ENCODE data around the gene TMEM179.
"Not testable (repeated sequence)": the region's sequence is repeated elsewhere in the genome, so short reads cannot be mapped to it uniquely, and the experiment has no call there.

The TMEM179 gene

DNA sequence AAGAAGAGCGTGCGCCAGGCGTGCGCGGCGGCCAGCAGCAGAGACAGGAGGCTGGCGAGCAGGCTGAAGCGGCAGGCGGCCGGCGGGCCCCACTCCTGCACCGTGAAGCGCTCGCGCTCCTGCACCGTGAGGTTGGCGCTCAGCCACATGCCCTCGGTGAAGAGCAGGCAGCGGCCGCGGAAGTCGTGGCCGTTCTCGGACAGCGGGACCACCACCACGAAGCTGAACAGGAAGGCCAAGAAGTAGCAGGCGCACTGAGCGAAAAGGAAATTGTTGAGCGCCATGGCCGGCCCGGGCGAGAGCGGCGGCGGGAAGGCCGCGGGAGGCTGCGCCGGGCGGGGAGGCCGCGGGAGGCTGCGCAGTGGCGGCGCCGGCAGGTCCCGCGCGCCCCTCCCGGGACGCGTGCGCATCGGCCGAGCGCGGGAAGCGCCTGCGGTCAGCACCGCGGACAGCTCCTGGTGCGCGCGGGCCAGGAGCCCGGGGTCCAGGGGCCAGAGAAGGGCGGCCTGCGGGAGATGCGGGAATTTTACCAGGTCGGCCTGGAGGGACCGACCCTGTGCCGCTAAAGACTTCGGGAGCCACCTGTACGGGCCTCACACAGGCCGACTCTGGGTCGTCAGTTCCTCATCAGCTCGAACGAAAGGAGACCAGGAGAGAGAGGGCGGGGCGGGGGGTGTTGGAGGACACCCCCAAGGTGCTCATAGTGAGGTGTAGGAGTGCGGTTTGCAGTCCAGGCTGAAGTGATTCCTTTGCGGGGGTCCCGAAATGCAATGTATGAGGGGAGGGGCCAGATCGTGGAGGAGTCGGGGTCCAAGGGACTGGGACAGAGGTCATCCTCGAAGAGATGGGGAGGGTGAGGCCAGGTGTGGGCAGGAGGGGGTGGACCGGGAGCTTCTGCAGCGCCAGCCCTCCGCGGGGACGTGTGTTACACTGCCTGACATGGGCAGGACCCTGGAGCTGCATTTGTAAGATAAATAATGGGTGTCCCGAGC, at the start of gene TMEM179:
TMEM179 (minus strand) TSS at position 315 of the 992 bp plus-strand sequence; CDS start at position 284, 31 bp downstream.
- peak; percentile 6 to 11 for DNase-seq

- no peak for DNase-seq
Observed at GRCh38 chr14:104654119-104654518, 49.5 kb upstream of the TMEM179 start.

DNA sequence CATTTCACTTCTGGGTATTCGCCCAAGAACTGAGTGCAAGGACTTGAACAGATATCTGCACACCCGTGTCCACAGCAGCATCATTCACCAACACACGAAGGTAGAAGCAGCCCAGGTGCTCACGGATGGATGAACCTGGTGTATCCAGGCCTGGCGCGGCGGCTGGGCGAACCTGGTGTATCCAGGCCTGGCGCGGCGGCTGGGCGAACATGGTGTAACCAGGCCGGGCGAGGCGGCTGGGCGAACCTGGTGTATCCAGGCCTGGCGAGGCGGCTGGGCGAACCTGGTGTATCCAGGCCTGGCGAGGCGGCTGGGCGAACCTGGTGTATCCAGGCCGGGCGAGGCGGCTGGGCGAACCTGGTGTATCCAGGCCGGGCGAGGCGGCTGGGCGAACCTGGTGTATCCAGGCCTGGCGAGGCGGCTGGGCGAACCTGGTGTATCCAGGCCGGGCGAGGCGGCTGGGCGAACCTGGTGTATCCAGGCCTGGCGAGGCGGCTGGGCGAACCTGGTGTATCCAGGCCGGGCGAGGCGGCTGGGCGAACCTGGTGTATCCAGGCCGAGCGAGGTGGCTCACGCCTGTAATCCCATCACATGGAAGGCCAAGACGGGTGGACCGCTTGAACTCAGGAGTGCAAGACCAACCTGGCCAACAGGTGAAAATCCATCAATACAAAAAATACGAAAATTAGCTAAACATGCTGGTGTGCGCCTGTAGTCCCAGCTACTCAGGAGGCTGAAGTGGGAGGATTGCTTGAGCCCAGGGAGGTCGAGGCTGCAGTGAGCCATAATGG, 48.8 kb upstream of the TMEM179 start:
- DNase-seq = not testable (repeated sequence)

- no peak for DNase-seq
Observed at GRCh38 chr14:104652386-104652785, 47.8 kb upstream of the TMEM179 start.

GRCh38 chr14:104651876-104652260, 47.3 kb upstream of the TMEM179 start:
- DNase-seq = no peak

DNA sequence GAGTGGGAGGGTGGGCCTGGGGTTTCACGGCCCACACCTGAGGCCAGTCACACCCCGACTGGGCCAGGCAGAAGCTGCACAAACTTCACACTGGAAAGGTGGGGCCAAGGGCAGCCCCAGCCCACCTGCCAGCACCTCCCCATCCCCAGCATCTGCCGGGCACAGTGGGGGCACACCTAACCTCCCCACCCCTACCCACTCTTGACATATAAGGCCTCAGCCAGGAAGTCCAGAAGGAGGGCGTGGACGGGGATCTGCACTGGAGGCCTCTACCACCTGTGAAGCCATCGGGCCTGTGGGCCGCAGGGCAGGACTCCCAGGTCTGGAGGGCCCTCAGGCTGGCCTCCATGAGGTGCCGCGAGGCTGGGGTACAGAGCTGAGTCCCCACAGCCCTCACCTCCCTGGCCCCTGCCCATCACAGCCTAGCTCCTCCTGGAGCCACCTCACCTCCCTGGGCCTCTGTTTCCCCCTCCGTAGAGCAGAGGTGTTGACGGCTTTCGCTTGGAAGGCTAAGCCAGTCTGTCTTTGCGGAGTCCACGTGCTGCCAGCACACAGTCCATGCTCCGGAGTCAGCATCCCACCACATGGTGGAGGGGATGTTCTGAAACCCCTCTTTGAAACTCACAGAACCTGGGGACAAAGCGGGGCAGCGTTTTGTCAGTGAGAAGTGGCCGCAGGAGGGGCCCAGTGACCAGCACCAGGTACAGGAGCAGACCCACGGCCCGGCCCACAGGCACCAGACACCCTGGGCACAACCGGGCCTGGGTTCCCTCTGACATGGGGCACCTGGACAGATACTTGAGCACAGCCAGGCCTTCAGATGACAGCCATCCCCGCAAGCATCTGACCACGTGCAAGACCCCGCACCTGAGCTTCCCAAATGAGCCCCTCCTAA, 46.7 kb upstream of the TMEM179 start:
- no peak for DNase-seq

- DNase-seq = peak; percentile 63 to 66
Observed at GRCh38 chr14:104650057-104650980, 45.7 kb upstream of the TMEM179 start.

GRCh38 chr14:104647467-104648043, 43.0 kb upstream of the TMEM179 start:
- DNase-seq = no peak

GRCh38 chr14:104644656-104645378, 40.2 kb upstream of the TMEM179 start:
- DNase-seq = no peak

DNA sequence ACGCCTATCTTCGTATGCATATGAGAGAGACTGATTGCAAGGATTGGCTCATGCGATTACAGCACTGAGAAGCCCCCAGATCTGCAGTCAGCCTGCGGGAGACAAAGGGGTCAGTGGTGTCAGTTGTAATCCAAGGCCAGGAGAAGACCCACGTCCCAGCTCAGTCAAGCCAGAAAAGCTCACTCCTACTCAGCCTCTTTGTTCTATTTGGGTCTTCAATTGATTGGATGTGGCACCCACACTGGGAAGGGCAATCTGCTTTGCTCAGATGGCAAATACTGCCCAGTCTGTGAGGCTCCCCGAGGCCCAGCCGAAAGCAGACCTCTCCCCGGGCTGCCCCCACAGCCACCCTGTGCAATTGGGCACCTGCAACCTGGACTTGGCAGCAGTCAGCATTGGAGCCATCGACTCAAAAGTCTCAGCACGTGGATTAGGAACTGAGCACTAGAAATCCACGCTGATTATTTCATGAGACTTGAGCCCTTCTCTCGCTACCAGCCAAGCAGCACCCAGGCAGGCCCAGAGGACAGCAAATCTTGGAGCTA, 39.6 kb upstream of the TMEM179 start:
- no peak for DNase-seq

- DNase-seq = no peak
Observed at GRCh38 chr14:104643306-104643705, 38.7 kb upstream of the TMEM179 start.

- no peak for DNase-seq
Observed at GRCh38 chr14:104642540-104642868, 37.9 kb upstream of the TMEM179 start.

GRCh38 chr14:104641753-104642539, 37.4 kb upstream of the TMEM179 start:
- no peak for DNase-seq

- DNase-seq = no peak
Observed at GRCh38 chr14:104640681-104641080, 36.1 kb upstream of the TMEM179 start.

DNA sequence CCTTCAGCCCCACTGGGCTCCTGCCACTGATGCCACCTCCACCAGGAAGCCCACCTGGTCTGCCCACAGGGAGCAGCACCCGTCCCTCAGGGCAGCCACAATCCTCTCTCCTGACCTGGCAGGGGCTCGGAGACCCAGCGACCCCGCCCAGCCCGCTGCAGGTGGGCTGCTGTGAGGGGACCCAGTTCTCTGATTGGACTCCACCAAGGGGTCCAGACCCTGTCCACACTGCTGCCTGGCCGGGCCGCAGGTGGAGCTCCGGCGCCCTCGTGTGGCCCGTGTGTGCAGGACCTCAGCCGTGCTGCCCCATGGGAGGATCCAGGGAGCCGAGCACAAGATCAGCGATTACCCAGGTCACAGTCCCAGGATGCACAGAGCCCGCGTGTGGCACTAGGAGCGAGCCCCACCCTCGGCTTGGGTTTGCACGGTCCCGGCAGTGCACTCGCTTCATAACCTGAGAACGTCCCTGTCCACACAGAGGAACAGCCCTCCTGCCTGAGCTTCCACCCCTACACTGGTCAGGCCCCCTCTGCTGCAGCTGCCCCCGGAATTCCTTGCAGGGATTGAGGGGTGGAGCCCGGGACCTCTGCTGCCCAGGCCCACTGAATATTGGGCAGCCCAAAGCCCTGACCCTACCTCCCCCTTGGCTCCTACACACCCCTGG, 35.4 kb upstream of the TMEM179 start:
- DNase-seq = peak; percentile 46 to 62

DNA sequence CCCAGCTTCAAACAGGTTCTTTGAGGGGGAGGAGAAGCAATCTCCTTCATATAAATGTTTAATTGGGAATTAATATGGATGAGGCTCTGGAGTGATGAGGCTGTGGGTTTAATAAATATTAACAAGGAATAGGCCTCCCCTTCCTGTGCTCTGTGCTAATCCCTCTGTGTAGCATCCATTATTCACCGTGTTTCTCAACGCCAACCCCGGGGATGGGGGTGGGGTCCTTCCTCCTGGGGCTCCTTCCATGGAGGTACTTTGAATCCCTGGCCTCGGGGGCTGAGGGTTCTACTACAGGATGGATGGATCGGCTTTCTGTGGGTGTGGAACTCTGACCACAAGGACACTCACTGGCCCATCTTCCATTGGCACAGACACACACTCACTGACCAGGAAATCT, 34.9 kb upstream of the TMEM179 start:
- no peak for DNase-seq

- DNase-seq = no peak
Observed at GRCh38 chr14:104638927-104639450, 34.4 kb upstream of the TMEM179 start.

- no peak for DNase-seq
Observed at GRCh38 chr14:104638190-104638589, 33.6 kb upstream of the TMEM179 start.

All from stimulated activated CD4-positive, alpha-beta T cell treated with anti-CD3 and anti-CD28 coated beads, Interleukin-2, amount 100 ng/mL, for 48 hours (primary cell).